HG02885 (cell line): Measurements from ENCODE around the gene LYPD8.

Experiments used
- ATAC-seq: cut with Tn5 transposase; IDR thresholded peaks from one replicate; pipeline ENCODE4 v1.9.1; 2021; ENCODE audit warnings: mild to moderate bottlenecking; ENCODE audit not compliant: unreplicated experiment, poor library complexity

Gene LYPD8

DNA sequence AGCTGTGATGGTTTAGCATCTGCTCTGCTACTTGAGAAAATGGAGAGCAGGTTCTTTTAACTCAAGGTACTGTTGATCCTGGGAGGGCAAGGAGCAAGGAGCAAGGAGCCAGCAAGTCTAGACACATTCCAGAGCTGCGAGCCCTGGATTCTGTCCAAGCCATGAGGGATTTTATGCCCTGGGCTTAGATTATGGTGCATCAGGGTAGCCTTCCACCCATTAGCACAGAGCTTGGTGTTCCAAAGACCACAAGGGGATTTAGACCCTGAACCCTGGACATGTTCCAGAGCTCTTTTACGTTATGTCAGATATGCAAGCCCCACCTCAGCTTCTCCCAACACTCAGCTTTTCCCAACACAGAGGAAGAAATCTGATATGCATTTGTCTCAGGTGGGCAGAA is 51.0 kb downstream of the LYPD8 start:
- no peak for ATAC-seq

GRCh38 chr1:248703674-248704073 is 51.9 kb downstream of the LYPD8 start:
- ATAC-seq = no peak

- no peak for ATAC-seq
Measured at GRCh38 chr1:248702714-248703113, 52.8 kb downstream of the LYPD8 start, which contains the start of gene OR14I1. Gene OR14I1, minus strand, starts transcription at chr1:248702766.

GRCh38 chr1:248699099-248699498 is 56.5 kb downstream of the LYPD8 start:
- no peak for ATAC-seq

DNA sequence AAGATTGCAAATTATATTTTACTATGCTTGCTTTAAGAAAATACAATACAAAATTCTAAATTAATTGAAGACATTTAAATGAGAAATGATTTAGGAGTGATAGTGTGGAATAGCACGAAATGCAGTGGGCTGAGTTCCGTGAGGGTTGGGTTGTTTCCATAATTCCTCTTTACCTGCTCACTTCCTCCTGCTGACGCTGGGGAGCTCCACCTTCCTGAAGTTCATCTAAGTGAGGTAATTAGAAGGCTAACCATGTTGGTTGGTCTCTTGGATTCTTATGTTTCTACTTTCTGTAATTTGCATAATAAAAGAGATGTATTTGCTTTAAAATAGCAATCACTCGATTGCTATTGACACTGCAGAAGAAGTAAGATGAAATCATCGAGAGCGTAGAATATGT is 57.7 kb downstream of the LYPD8 start:
- no peak for ATAC-seq

GRCh38 chr1:248696774-248697173 is 58.8 kb downstream of the LYPD8 start:
- ATAC-seq = no peak

- ATAC-seq = no peak
Measured at GRCh38 chr1:248696261-248696660, 59.3 kb downstream of the LYPD8 start.

DNA sequence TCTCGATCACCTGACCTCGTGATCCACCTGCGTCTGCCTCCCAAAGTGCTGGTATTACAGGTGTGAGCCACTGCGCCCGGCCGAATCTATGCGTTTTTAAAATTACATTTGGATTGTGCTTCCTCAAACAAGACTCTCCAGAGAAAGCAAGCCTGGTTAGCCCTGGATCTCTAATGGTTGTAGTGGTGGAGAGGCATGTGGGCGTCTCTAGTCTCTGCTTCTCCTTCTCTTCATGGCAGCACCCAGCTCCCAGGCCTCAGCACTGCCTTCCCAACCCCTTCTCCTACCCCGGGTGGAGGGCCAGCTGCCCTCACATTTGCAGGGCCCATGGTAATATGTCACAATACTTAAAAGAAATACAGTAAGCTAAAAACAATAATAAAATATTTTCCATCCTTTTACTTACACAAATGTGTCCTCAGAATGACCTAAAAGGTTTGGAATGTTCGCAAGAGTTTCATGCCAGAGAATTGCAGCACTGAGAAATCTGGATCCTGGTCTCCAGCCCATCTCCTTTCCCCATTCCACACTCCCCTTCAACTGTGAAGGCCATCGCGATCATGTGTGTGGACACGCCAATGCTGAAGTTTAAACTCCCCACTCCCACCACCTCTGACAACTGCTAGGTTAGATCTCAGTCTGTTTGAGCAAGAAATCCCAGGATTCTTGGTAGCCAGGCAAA is 60.0 kb downstream of the LYPD8 start:
- no peak for ATAC-seq

DNA sequence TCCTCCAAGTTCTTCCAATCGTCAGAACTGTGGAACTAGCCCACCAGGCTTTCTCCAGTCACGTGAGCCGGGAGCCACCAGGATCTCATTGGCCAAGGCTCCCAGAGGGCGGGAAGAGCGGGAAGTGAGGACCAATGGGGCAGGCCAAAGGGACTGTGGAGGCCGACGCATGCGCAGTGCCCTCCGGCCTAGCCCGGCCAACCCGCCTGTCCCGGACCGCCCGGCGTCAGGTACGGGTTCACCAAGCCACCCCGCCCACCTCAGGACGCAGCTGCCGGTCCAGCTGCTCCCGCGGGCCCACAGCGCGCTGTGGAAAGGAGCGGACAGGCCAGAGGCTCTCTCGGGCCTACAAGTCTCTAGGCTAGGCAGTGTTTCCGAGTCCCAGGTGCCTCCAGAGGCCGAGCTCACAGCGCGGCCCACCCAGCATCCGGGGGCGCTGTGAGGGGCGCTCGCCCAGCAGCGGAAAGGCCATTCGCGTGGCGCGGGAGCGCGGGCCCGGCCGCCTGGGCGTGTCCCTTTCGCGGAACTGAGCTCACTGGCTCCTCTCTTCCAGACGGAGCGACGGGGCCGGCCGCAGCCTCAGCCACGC is 63.9 kb downstream of the LYPD8 start:
- no peak for ATAC-seq
